ENCODE results near the gene RNF144A. TPM values are rescaled to one million over a fixed set of nuclear protein-coding genes. Genes with fewer than 3 reads are reported as not detected.

Gene RNF144A
- total and polyA plus RNA-seq, 2 of the 13 experiments (the other 11 are each of a cell fraction or from before 2014, with no cell fraction given), result 13.9 to 16.5 TPM

DNA sequence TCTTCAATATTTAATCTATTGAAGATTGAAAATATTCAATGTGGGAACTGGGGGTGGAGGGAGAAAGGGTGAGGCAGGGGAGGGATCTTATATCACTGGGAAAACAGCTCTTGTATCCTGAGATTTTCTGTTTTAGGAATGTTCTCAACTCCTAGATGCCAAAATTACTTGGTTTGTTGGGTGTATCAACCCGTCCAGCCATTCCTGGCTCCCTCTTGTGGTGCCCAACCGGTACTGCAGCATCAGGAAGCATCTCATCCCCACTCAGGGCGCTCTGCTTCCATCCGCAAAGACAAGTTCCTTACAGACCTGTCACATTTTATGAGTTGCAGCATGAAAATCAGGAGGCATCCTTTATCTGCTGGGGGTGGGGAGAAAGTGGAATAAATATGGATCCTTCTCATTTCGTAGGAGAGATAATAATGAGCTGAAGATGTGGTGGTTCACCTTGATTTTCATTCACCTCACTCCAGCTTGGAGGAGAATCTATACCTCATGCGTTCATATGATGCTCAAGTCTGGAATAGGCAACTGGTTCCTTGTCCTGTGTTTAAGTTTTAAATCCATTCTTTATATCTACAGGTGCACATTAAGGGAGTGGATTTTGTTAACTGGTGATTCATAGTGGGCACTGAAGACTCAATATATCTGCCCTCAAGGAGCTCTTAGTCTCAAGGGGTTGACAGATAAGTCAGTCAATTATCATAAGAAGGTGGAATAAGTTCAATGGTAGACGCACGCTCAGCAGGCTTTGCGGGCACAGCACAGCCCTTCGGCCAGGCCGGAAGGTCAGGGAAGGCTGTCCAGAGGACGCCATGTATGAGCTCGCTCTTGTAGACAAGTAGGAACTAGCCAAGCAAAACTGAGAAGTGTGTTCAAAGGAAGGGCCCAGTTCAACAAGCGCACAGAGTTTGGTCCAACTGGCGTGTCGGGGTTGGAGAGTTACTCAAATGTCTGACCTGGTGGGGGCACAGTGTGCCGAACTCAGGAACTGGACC lies 127.3 kb downstream of the RNF144A start (continued):
- TF ChIP-seq MED13 (CRISPR knock-in tag; IDR thresholded peaks at IDR 0.05) (no peak), TMF1 (CRISPR knock-in tag; IDR thresholded peaks at IDR 0.05; ENCODE audit: low read depth) (no peak), TP53 (CRISPR knock-in tag; conservative IDR thresholded peaks at IDR 0.05) (no peak), ZNF569 (CRISPR knock-in tag; IDR thresholded peaks at IDR 0.05; ENCODE audit: borderline replicate concordance) (no peak), ZNF768 (CRISPR knock-in tag; IDR thresholded peaks at IDR 0.05) (no peak), ZNF207 (IDR thresholded peaks at IDR 0.05; ENCODE audit: borderline replicate concordance) (no peak), KLF9 (CRISPR knock-in tag; IDR thresholded peaks at IDR 0.05; ENCODE audit: low read depth) (no peak), HNRNPLL (IDR thresholded peaks at IDR 0.05; ENCODE audit: low read depth, low read length, poor library complexity, severe bottlenecking) (no peak)
- TF ChIP-seq, protein P1, sequence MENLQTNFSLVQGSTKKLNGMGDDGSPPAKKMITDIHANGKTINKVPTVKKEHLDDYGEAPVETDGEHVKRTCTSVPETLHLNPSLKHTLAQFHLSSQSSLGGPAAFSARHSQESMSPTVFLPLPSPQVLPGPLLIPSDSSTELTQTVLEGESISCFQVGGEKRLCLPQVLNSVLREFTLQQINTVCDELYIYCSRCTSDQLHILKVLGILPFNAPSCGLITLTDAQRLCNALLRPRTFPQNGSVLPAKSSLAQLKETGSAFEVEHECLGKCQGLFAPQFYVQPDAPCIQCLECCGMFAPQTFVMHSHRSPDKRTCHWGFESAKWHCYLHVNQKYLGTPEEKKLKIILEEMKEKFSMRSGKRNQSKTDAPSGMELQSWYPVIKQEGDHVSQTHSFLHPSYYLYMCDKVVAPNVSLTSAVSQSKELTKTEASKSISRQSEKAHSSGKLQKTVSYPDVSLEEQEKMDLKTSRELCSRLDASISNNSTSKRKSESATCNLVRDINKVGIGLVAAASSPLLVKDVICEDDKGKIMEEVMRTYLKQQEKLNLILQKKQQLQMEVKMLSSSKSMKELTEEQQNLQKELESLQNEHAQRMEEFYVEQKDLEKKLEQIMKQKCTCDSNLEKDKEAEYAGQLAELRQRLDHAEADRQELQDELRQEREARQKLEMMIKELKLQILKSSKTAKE (CRISPR knock-in tag; IDR thresholded peaks at IDR 0.05; ENCODE audit: borderline replicate concordance), result no peak
- TF ChIP-seq, protein P2, sequence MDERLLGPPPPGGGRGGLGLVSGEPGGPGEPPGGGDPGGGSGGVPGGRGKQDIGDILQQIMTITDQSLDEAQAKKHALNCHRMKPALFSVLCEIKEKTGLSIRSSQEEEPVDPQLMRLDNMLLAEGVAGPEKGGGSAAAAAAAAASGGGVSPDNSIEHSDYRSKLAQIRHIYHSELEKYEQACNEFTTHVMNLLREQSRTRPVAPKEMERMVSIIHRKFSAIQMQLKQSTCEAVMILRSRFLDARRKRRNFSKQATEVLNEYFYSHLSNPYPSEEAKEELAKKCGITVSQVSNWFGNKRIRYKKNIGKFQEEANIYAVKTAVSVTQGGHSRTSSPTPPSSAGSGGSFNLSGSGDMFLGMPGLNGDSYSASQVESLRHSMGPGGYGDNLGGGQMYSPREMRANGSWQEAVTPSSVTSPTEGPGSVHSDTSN (CRISPR knock-in tag; IDR thresholded peaks at IDR 0.05), result no peak
- TF ChIP-seq, protein P3, sequence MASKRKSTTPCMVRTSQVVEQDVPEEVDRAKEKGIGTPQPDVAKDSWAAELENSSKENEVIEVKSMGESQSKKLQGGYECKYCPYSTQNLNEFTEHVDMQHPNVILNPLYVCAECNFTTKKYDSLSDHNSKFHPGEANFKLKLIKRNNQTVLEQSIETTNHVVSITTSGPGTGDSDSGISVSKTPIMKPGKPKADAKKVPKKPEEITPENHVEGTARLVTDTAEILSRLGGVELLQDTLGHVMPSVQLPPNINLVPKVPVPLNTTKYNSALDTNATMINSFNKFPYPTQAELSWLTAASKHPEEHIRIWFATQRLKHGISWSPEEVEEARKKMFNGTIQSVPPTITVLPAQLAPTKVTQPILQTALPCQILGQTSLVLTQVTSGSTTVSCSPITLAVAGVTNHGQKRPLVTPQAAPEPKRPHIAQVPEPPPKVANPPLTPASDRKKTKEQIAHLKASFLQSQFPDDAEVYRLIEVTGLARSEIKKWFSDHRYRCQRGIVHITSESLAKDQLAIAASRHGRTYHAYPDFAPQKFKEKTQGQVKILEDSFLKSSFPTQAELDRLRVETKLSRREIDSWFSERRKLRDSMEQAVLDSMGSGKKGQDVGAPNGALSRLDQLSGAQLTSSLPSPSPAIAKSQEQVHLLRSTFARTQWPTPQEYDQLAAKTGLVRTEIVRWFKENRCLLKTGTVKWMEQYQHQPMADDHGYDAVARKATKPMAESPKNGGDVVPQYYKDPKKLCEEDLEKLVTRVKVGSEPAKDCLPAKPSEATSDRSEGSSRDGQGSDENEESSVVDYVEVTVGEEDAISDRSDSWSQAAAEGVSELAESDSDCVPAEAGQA (IDR thresholded peaks at IDR 0.05; ENCODE audit: low read depth), result no peak
- TF ChIP-seq, protein P3 (CRISPR knock-in tag; IDR thresholded peaks at IDR 0.05; ENCODE audit: borderline replicate concordance), result no peak
- TF ChIP-seq, protein P4, sequence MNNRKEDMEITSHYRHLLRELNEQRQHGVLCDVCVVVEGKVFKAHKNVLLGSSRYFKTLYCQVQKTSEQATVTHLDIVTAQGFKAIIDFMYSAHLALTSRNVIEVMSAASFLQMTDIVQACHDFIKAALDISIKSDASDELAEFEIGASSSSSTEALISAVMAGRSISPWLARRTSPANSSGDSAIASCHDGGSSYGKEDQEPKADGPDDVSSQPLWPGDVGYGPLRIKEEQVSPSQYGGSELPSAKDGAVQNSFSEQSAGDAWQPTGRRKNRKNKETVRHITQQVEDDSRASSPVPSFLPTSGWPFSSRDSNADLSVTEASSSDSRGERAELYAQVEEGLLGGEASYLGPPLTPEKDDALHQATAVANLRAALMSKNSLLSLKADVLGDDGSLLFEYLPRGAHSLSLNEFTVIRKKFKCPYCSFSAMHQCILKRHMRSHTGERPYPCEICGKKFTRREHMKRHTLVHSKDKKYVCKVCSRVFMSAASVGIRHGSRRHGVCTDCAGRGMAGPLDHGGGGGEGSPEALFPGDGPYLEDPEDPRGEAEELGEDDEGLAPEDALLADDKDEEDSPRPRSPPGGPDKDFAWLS (CRISPR knock-in tag; IDR thresholded peaks at IDR 0.05; ENCODE audit: borderline replicate concordance), result no peak
- TF ChIP-seq, protein P5, sequence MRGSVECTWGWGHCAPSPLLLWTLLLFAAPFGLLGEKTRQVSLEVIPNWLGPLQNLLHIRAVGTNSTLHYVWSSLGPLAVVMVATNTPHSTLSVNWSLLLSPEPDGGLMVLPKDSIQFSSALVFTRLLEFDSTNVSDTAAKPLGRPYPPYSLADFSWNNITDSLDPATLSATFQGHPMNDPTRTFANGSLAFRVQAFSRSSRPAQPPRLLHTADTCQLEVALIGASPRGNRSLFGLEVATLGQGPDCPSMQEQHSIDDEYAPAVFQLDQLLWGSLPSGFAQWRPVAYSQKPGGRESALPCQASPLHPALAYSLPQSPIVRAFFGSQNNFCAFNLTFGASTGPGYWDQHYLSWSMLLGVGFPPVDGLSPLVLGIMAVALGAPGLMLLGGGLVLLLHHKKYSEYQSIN (CRISPR knock-in tag; IDR thresholded peaks at IDR 0.05; ENCODE audit: borderline replicate concordance), result no peak

All from HepG2 (cell line).